ENCODE results near the gene MED12.

- TF ChIP-seq CTCF (IDR thresholded peaks at IDR 0.05) (no peak), POLR2A (IDR thresholded peaks at IDR 0.05) (no peak)
These were observed 12.0 kb upstream of the MED12 start, which contains the start of gene CXorf65 for GRCh38 chrX:71106427-71106826.

Data from breast epithelium (tissue), 3 donors.